ENCODE data around the gene KIAA1586. TPM values are rescaled to one million over a fixed set of nuclear protein-coding genes. Genes with fewer than 3 reads are reported as not detected.

Gene KIAA1586
- total and polyA plus RNA-seq, 4 donors, result 2.0 to 24.8 (median 6.3) TPM

- H3K4me1 ChIP-seq (ENCODE audit: control insufficient read depth in 5 of 5, insufficient read depth in 5 of 5, low read length in 5 of 5), result peaks cover 0 to 4% (median 0%) of the 10 kb centered on the region in 5 donors
- 87 to 90% methylated on average over 3 of the region's 3 CpGs for WGBS, 2 donors
- no peak overlapping the region for H3K9ac ChIP-seq (ENCODE audit: insufficient read depth in 1 of 2, low read length in 2 of 2)
- H3K27ac ChIP-seq (ENCODE audit: low read depth in 1 of 2, low read length in 1 of 2), result no peak overlapping the region
- no peak overlapping the region for H3K4me3 ChIP-seq
- peaks cover 0 to 5% (median 0%) of the 10 kb centered on the region in 4 donors for H3K36me3 ChIP-seq (ENCODE audit: control insufficient read depth in 4 of 4, insufficient read depth in 4 of 4, low read length in 4 of 4)
- ATAC-seq (ENCODE audit: insufficient read depth, low FRiP score) (no peak), DNase-seq (no peak)
- TF ChIP-seq CTCF (IDR thresholded peaks at IDR 0.05; ENCODE audit: control extremely low read depth, extremely low read depth), result no peak
- no peaks in the 10 kb centered on the region for H3K27me3 ChIP-seq (ENCODE audit: control insufficient read depth in 3 of 3, insufficient read depth in 3 of 3, low read length in 2 of 3)
- H3K9me3 ChIP-seq (ENCODE audit: control insufficient read depth in 4 of 4, insufficient read depth in 3 of 4, low read length in 3 of 4), result no peaks in the 10 kb centered on the region
Measured at GRCh38 chr6:57072108-57072507, 25.6 kb downstream of the KIAA1586 start.

- no peak overlapping the region for H3K4me3 ChIP-seq
- no peak for ATAC-seq (ENCODE audit: insufficient read depth, low FRiP score)
- no peaks in the 10 kb centered on the region for H3K9me3 ChIP-seq (ENCODE audit: control insufficient read depth in 4 of 4, insufficient read depth in 3 of 4, low read length in 3 of 4)
- H3K36me3 ChIP-seq (ENCODE audit: control insufficient read depth in 4 of 4, insufficient read depth in 4 of 4, low read length in 4 of 4), result peaks cover 0 to 5% (median 0%) of the 10 kb centered on the region in 4 donors
- H3K27ac ChIP-seq (ENCODE audit: low read depth in 1 of 2, low read length in 1 of 2), result no peak overlapping the region
- no peak for TF ChIP-seq CTCF (IDR thresholded peaks at IDR 0.05; ENCODE audit: control extremely low read depth, extremely low read depth)
- DNase-seq, result no peak
- no peaks in the 10 kb centered on the region for H3K27me3 ChIP-seq (ENCODE audit: control insufficient read depth in 3 of 3, insufficient read depth in 3 of 3, low read length in 2 of 3)
- WGBS, 2 donors, result 95 to 96% methylated on average over 8 of the region's 8 CpGs
- no peak overlapping the region for H3K9ac ChIP-seq (ENCODE audit: insufficient read depth in 1 of 2, low read length in 2 of 2)
- H3K4me1 ChIP-seq (ENCODE audit: control insufficient read depth in 5 of 5, insufficient read depth in 5 of 5, low read length in 5 of 5), result peaks cover 0 to 3% (median 0%) of the 10 kb centered on the region in 5 donors
Measured at GRCh38 chr6:57074383-57074782, 27.9 kb downstream of the KIAA1586 start.

DNA sequence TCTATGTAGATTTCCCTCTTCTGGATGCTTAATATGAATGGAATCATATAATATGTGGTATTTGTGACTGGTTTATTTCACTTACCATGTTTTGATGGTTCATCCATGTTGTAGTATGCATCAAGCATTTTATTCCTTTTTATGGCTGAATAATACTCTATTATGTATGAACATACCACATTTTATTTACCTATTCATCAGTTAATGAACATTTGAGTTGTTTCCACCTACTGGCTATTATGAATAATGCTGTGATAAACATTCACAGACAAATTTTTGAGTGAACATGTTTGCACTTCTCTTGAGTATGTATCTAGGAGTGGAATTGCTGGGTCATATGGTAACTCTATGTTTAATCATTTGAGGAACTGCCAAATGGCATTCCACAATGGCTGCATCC, 28.6 kb downstream of the KIAA1586 start:
- Histone ChIP-seq H3K27me3 (ENCODE audit: control insufficient read depth in 3 of 3, insufficient read depth in 3 of 3, low read length in 2 of 3) (no peaks in the 10 kb centered on the region), H3K4me3 (no peak overlapping the region), H3K4me1 (ENCODE audit: control insufficient read depth in 5 of 5, insufficient read depth in 5 of 5, low read length in 5 of 5) (no peaks in the 10 kb centered on the region), H3K36me3 (ENCODE audit: control insufficient read depth in 4 of 4, insufficient read depth in 4 of 4, low read length in 4 of 4) (peaks cover 0 to 5% (median 0%) of the 10 kb centered on the region in 4 donors), H3K9ac (ENCODE audit: insufficient read depth in 1 of 2, low read length in 2 of 2) (no peak overlapping the region), H3K27ac (ENCODE audit: low read depth in 1 of 2, low read length in 1 of 2) (no peak overlapping the region), H3K9me3 (ENCODE audit: control insufficient read depth in 4 of 4, insufficient read depth in 3 of 4, low read length in 3 of 4) (no peaks in the 10 kb centered on the region)
- DNase-seq (no peak), ATAC-seq (ENCODE audit: insufficient read depth, low FRiP score) (no peak)
- no peak for TF ChIP-seq CTCF (IDR thresholded peaks at IDR 0.05; ENCODE audit: control extremely low read depth, extremely low read depth)

DNA sequence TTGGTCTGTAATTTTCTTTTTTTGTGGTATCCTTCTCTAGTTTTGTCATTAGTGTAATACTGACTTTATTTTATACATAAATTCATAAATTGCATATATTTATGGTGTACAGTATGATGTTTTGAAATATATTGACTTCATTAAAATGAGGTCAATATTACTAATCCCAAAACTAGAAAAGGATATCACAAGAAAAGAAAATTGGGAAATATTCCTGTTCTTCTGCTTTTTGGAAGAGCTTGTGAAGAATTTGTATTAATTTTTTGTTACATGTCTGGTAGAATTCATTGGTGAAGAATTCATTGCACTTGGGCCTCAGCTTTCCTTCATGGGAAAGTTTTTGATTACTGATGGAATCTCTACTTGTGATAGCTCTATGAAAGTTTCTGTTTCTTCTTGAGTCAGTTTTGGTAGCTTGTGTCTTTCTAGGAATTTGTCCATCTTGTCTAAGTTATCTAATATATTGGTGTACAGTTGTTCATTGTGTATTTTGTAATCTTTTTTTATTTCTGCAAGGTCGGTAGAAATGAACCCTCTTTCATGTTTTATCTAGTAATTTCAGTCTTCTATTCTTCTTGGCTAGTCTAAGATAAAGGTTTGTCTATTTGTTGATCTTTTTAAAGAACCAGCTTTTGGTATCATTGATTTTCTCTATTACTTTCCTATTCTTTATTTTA, 32.2 kb downstream of the KIAA1586 start:
- H3K9ac ChIP-seq (ENCODE audit: insufficient read depth in 1 of 2, low read length in 2 of 2), result no peak overlapping the region
- H3K9me3 ChIP-seq (ENCODE audit: control insufficient read depth in 4 of 4, insufficient read depth in 3 of 4, low read length in 3 of 4), result no peaks in the 10 kb centered on the region
- DNase-seq, result no peak
- H3K27me3 ChIP-seq (ENCODE audit: control insufficient read depth in 3 of 3, insufficient read depth in 3 of 3, low read length in 2 of 3), result no peaks in the 10 kb centered on the region
- H3K4me3 ChIP-seq, result no peak overlapping the region
- no peak for ATAC-seq (ENCODE audit: insufficient read depth, low FRiP score)
- WGBS, 2 donors, result 87 to 93% methylated on average over 1 of the region's 1 CpG
- TF ChIP-seq CTCF (IDR thresholded peaks at IDR 0.05; ENCODE audit: control extremely low read depth, extremely low read depth), result no peak
- H3K4me1 ChIP-seq (ENCODE audit: control insufficient read depth in 5 of 5, insufficient read depth in 5 of 5, low read length in 5 of 5), result peaks cover 0 to 1% (median 0%) of the 10 kb centered on the region in 5 donors
- peaks cover 0 to 3% (median 0%) of the 10 kb centered on the region in 4 donors for H3K36me3 ChIP-seq (ENCODE audit: control insufficient read depth in 4 of 4, insufficient read depth in 4 of 4, low read length in 4 of 4)
- H3K27ac ChIP-seq (ENCODE audit: low read depth in 1 of 2, low read length in 1 of 2), result no peak overlapping the region

Measured in lung (tissue), 12 donors.